Fibroblast of gingiva (primary cell): Measurements from ENCODE around the gene HOXC13.

ENCODE experiments used
- DNase-seq: peaks from one replicate; pipeline ENCODE4 v3.0.0-alpha.2; 2011; ENCODE audit warnings: low read depth

The HOXC13 gene

DNA sequence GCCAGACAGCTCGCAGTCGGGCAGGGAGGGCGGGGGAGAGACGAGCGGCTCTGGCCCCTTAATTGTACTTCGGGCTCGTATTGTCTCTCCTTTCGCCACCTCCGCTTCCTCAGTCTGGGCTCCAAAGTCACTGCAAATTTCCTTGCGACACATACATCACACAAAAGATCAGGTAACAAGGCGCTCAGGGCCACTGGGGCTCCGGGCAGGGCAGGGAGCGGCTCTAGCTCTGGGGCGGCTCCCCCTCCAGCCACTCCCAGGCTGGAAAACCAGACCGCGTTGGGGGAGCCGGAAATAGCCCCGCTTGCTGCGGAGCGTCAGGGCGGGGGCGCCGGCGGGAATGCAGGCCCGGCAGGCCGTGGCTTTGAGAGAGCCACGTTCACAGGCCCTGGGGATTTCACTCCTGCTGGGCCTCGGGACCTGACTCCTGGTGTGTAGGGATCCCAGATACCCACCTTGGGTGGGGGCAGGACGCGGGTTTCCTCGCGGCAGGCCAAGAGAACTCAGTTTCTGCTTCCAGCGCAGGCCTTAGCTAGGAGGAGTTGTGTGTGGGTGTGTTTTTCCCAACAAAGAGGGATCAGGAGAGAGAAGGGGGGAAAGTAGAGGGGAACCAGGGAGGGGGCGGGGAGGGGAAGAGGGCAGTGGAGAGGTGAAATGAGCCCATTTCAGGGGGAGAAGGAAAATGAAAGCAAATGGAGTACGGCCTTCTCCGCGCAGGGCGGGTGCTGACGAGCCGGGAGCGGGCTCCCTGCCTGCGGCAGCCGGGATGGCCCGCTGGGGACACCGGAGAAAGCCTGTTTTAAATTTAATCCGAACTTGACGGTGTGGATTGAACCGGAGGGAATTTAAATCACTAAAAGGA lies 57.0 kb downstream of the HOXC13 start:
- no peak for DNase-seq
